NCI-H2171 (cell line): ENCODE measurements around the gene TGM2.

ENCODE experiments used
- DNase-seq: peaks from one replicate; lab custom pipeline; 2025; lab: John Stamatoyannopoulos, UW

TGM2 gene

GRCh38 chr20:38199501-38200390, 34.7 kb upstream of the TGM2 start:
- no peak for DNase-seq

GRCh38 chr20:38198238-38198861, 33.3 kb upstream of the TGM2 start:
- no peak for DNase-seq

- DNase-seq, result no peak
Measured at GRCh38 chr20:38197619-38198018, 32.5 kb upstream of the TGM2 start.

GRCh38 chr20:38197217-38197616, 32.1 kb upstream of the TGM2 start:
- no peak for DNase-seq

GRCh38 chr20:38196592-38196991, 31.5 kb upstream of the TGM2 start:
- DNase-seq, result no peak

- no peak for DNase-seq
Measured at GRCh38 chr20:38196076-38196475, 31.0 kb upstream of the TGM2 start.

- no peak for DNase-seq
Measured at GRCh38 chr20:38195521-38195920, 30.5 kb upstream of the TGM2 start.

- no peak for DNase-seq
Measured at GRCh38 chr20:38194971-38195504, 30.0 kb upstream of the TGM2 start.

- no peak for DNase-seq
Measured at GRCh38 chr20:38193586-38194105, 28.6 kb upstream of the TGM2 start.

GRCh38 chr20:38192323-38192885, 27.3 kb upstream of the TGM2 start:
- DNase-seq, result no peak

GRCh38 chr20:38191654-38192053, 26.6 kb upstream of the TGM2 start:
- no peak for DNase-seq

- no peak for DNase-seq
Measured at GRCh38 chr20:38190936-38191371, 25.9 kb upstream of the TGM2 start.

GRCh38 chr20:38190166-38190565, 25.1 kb upstream of the TGM2 start:
- DNase-seq, result no peak

GRCh38 chr20:38187517-38187916, 22.4 kb upstream of the TGM2 start:
- no peak for DNase-seq

- DNase-seq, result no peak
Measured at GRCh38 chr20:38186788-38187221, 21.7 kb upstream of the TGM2 start.

- DNase-seq, result no peak
Measured at GRCh38 chr20:38184101-38184500, 19.0 kb upstream of the TGM2 start.

GRCh38 chr20:38181971-38182370, 16.9 kb upstream of the TGM2 start:
- DNase-seq, result no peak

GRCh38 chr20:38181207-38181801, 16.2 kb upstream of the TGM2 start:
- no peak for DNase-seq

- DNase-seq, result no peak
Measured at GRCh38 chr20:38180781-38181180, 15.7 kb upstream of the TGM2 start.

- no peak for DNase-seq
Measured at GRCh38 chr20:38179846-38180245, 14.8 kb upstream of the TGM2 start.

GRCh38 chr20:38178581-38178980, 13.5 kb upstream of the TGM2 start:
- no peak for DNase-seq

GRCh38 chr20:38178065-38178491, 13.0 kb upstream of the TGM2 start:
- no peak for DNase-seq
